GM23248 (cell line): ENCODE data around the gene PLCB4.

Source experiments
- EZH2 ChIP-seq: fragments of 200-600 bp; sonication (generic); IDR thresholded peaks from 2 replicates; pipeline ENCODE4 v1.6.1; 2018; ENCODE audit warnings: antibody characterized with exemption, mild to moderate bottlenecking; ENCODE audit not compliant: insufficient read depth, poor library complexity, severe bottlenecking
- EZH2phosphoT487 ChIP-seq: fragments of 200-600 bp; sonication (generic); IDR thresholded peaks from 2 replicates; pipeline ENCODE4 v1.6.1; 2018; ENCODE audit warnings: antibody characterized with exemption, moderate library complexity, mild to moderate bottlenecking, low read depth; ENCODE audit not compliant: insufficient read depth

DNA sequence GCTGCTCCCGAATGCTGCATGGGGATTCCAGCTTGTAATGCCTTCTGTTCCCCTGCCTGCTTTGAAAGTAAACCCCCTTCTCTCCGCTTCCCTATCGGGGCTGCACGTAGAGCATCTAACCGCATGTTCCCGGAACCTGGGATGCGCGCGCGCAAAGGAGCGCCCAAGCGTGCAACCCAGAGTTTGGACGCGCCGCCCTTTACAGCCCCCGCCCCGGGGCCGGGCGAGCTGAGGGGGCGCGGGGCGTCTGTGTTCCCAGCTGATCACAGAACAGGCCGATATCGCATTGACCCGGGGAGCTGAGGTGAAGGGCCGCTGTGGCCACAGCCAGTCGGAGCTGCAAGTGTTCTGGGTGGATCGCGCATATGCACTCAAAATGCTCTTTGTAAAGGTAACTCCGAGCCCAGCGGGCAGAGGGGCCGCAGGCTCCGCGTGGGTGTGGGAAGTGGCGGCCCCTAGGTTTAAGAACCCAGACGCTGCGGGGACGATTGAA is 446.9 kb downstream of the PLCB4 start:
- TF ChIP-seq EZH2 (no peak), EZH2phosphoT487 (no peak)
